ENCODE data around the gene AFTPH.

GRCh38 chr2:64626146-64626809 is 102.2 kb downstream of the AFTPH start:
- TF ChIP-seq CTCF (IDR thresholded peaks at IDR 0.05; ENCODE audit: insufficient read depth, low read depth, low read length) (no peak), EZH2 (IDR thresholded peaks at IDR 0.05; ENCODE audit: insufficient read depth, low read length) (no peak)

Measured in astrocyte (in vitro differentiated cells and primary cell).